ENCODE measurements around the gene MTRF1L.

The MTRF1L gene

GRCh38 chr6:152952866-152953509, 49.5 kb downstream of the MTRF1L start:
- no peaks in the 10 kb centered on the region for H4K20me1 ChIP-seq (ENCODE audit: control insufficient read depth, insufficient read depth, low read depth, low read length)
- H3K4me1 ChIP-seq (ENCODE audit: control insufficient read depth, low read length), result no peaks in the 10 kb centered on the region
- H3K4me3 ChIP-seq (ENCODE audit: low read length), result no peak overlapping the region
- no peaks in the 10 kb centered on the region for H3K79me2 ChIP-seq (ENCODE audit: control insufficient read depth, low read length)
- no peaks in the 10 kb centered on the region for H3K9me3 ChIP-seq (ENCODE audit: control insufficient read depth, insufficient read depth, low read length)
- no peaks in the 10 kb centered on the region for H3K36me3 ChIP-seq (ENCODE audit: control insufficient read depth, low read length)
- no peaks in the 10 kb centered on the region for H3K9me2 ChIP-seq (replicated peaks; ENCODE audit: control insufficient read depth, low read length)
- no peak overlapping the region for H3K4me2 ChIP-seq (ENCODE audit: low read length)
- TF ChIP-seq CTCF (IDR thresholded peaks at IDR 0.05; ENCODE audit: low read depth, low read length, poor library complexity, severe bottlenecking) (peak; percentile 60), EZH2phosphoT487 (IDR thresholded peaks at IDR 0.05; ENCODE audit: borderline replicate concordance, low read length) (no peak)
- H3F3A ChIP-seq (ENCODE audit: control insufficient read depth, insufficient read depth), result no peaks in the 10 kb centered on the region
- H3K27me3 ChIP-seq (ENCODE audit: control insufficient read depth, low read length), result peaks cover 4% of the 10 kb centered on the region; the same call in 1 of the 2 replicates
- no peak overlapping the region for H3K27ac ChIP-seq (ENCODE audit: low read depth, low read length)

- H3K27me3 ChIP-seq (ENCODE audit: control insufficient read depth, low read length), result peaks cover 6% of the 10 kb centered on the region; the same call in 1 of the 2 replicates
- no peak overlapping the region for H3K4me2 ChIP-seq (ENCODE audit: low read length)
- no peaks in the 10 kb centered on the region for H3K79me2 ChIP-seq (ENCODE audit: control insufficient read depth, low read length)
- TF ChIP-seq CTCF (IDR thresholded peaks at IDR 0.05; ENCODE audit: low read depth, low read length, poor library complexity, severe bottlenecking) (no peak), EZH2phosphoT487 (IDR thresholded peaks at IDR 0.05; ENCODE audit: borderline replicate concordance, low read length) (no peak)
- H3K9me3 ChIP-seq (ENCODE audit: control insufficient read depth, insufficient read depth, low read length), result no peaks in the 10 kb centered on the region
- H3K36me3 ChIP-seq (ENCODE audit: control insufficient read depth, low read length), result no peaks in the 10 kb centered on the region
- no peak overlapping the region for H3K4me3 ChIP-seq (ENCODE audit: low read length)
- H3F3A ChIP-seq (ENCODE audit: control insufficient read depth, insufficient read depth), result no peaks in the 10 kb centered on the region
- H3K4me1 ChIP-seq (ENCODE audit: control insufficient read depth, low read length), result no peaks in the 10 kb centered on the region
- H4K20me1 ChIP-seq (ENCODE audit: control insufficient read depth, insufficient read depth, low read depth, low read length), result no peaks in the 10 kb centered on the region
- no peaks in the 10 kb centered on the region for H3K9me2 ChIP-seq (replicated peaks; ENCODE audit: control insufficient read depth, low read length)
- H3K27ac ChIP-seq (ENCODE audit: low read depth, low read length), result no peak overlapping the region
Observed at GRCh38 chr6:152952045-152952444, 50.5 kb downstream of the MTRF1L start.

GRCh38 chr6:152950240-152950639, 52.3 kb downstream of the MTRF1L start:
- H3K36me3 ChIP-seq (ENCODE audit: control insufficient read depth, low read length), result no peaks in the 10 kb centered on the region
- H3K4me3 ChIP-seq (ENCODE audit: low read length), result no peak overlapping the region
- no peaks in the 10 kb centered on the region for H4K20me1 ChIP-seq (ENCODE audit: control insufficient read depth, insufficient read depth, low read depth, low read length)
- peaks cover 6% of the 10 kb centered on the region; the same call in 1 of the 2 replicates for H3K27me3 ChIP-seq (ENCODE audit: control insufficient read depth, low read length)
- H3F3A ChIP-seq (ENCODE audit: control insufficient read depth, insufficient read depth), result no peaks in the 10 kb centered on the region
- no peak overlapping the region for H3K4me2 ChIP-seq (ENCODE audit: low read length)
- no peaks in the 10 kb centered on the region for H3K9me2 ChIP-seq (replicated peaks; ENCODE audit: control insufficient read depth, low read length)
- TF ChIP-seq CTCF (IDR thresholded peaks at IDR 0.05; ENCODE audit: low read depth, low read length, poor library complexity, severe bottlenecking) (no peak), EZH2phosphoT487 (IDR thresholded peaks at IDR 0.05; ENCODE audit: borderline replicate concordance, low read length) (no peak)
- no peaks in the 10 kb centered on the region for H3K79me2 ChIP-seq (ENCODE audit: control insufficient read depth, low read length)
- no peaks in the 10 kb centered on the region for H3K4me1 ChIP-seq (ENCODE audit: control insufficient read depth, low read length)
- H3K27ac ChIP-seq (ENCODE audit: low read depth, low read length), result no peak overlapping the region
- no peaks in the 10 kb centered on the region for H3K9me3 ChIP-seq (ENCODE audit: control insufficient read depth, insufficient read depth, low read length)

Measured in DOHH2 (cell line).